HG03175 (cell line): ENCODE data around the gene SORCS1.

Experiments used
- ATAC-seq: cut with Tn5 transposase; IDR thresholded peaks from one replicate; pipeline ENCODE4 v1.9.1; 2021; ENCODE audit warnings: mild to moderate bottlenecking, moderate library complexity; ENCODE audit not compliant: unreplicated experiment

The SORCS1 gene

GRCh38 chr10:106999118-106999707, 165.3 kb downstream of the SORCS1 start:
- no peak for ATAC-seq

- ATAC-seq: no peak
Measured at GRCh38 chr10:106997721-106998120, 166.8 kb downstream of the SORCS1 start.

DNA sequence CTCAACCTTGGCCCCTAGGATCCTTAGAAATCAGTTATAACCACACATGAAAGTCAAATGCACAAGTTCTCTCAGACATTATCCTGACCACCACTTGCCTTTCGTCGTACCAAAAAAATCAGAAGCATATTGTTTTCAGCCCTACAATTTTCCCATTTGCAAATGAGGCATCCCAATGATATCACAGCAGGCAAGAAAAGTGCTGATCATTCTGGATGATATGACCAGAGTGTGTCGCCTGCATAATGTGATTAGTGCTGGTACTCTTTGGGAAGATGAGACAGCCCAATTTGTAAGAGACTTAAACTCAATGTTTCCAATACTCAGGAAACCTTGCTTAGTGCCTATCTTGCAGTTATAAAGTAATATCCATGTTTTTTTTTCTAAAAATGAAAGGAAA, 168.0 kb downstream of the SORCS1 start:
- ATAC-seq: no peak

- ATAC-seq: no peak
Measured at GRCh38 chr10:106992055-106992454, 172.5 kb downstream of the SORCS1 start.

- ATAC-seq: no peak
Measured at GRCh38 chr10:106991091-106991490, 173.4 kb downstream of the SORCS1 start.

DNA sequence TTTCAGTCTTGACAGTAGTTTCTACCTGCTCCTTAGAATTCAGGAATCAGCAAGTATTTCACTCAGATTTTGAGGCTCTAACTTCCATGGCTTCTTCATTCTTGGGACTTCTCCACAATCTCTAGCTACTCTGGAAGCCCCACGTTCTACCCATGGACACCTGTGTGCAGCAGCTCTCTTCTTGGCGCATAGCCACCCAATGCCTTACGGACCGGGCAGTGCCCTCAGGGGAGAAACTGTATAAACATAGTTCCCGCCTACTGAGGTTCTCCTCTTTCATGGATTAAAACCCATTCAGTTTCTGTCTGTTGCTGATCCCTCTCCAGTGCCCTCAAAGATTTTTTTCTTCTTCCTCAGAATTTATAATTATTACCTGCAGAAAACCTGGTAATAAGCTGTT, 177.1 kb downstream of the SORCS1 start:
- ATAC-seq: no peak

GRCh38 chr10:106982268-106982667, 182.2 kb downstream of the SORCS1 start:
- no peak for ATAC-seq

GRCh38 chr10:106981452-106982075, 182.9 kb downstream of the SORCS1 start:
- no peak for ATAC-seq

GRCh38 chr10:106980495-106981451, 183.7 kb downstream of the SORCS1 start:
- ATAC-seq: peak; percentile 75

DNA sequence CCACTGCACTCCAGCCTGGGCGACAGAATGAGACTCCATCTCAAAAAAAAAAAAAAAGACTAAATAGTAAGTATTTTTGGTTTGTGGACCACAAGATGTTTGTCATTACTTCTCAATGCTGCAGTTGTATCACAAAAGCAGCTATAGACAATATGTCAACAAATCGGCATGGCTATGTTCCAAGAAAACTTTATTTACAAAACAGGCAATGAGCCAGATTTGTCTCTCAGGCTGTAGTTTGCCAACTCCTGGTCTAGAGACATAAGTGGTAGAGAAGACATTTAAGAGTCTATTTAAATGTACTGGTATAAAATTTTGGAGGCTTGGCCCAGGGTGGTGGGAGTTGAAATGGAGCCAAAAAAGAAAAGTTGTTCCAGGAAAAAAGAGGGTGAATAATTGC, 185.8 kb downstream of the SORCS1 start:
- ATAC-seq: no peak

- ATAC-seq: no peak
Measured at GRCh38 chr10:106973716-106974115, 190.8 kb downstream of the SORCS1 start.

GRCh38 chr10:106973288-106973687, 191.2 kb downstream of the SORCS1 start:
- ATAC-seq: no peak

GRCh38 chr10:106972381-106972780, 192.1 kb downstream of the SORCS1 start:
- no peak for ATAC-seq

DNA sequence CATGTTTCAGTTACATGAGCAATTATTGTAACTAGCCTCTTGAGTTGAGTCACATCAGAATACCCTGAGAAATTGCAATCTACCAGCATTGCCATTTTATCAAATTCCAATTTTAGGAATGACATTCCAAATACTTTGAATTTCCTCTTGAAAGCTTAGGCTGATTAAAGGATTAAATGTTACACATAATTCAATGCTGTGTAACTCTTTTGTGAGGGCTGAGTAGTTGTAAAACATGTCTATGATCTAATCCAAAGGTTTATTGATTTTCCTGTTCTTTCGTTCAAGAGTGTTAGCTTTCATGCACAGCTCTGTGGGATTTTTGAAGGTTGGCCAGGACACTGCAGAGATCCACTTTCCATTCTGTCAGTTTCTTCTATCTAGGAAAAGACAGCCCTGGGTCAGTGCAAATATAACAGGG, 193.1 kb downstream of the SORCS1 start:
- ATAC-seq: no peak

GRCh38 chr10:106967452-106967851, 197.1 kb downstream of the SORCS1 start:
- ATAC-seq: no peak

- peak; percentile 5 for ATAC-seq
Measured at GRCh38 chr10:106960812-106961211, 203.7 kb downstream of the SORCS1 start.

DNA sequence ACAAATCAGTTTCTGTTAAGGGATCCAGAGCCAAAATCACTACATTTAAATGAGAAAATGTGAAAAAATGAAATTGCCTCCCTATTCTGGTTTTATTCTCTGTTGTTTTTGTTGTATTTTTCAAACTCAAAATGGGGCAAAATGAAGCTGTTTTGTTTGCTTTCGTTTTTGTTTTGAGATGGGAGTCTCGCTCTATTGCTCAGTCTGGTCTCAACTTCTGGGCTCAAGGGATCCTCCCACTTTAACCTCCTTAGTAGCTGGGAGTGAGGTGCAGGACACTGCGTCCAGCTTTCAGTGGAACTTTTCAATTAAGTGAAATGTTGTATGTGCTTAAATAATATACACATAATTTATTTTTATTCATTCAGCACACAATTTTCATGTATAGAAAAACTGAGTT, 205.0 kb downstream of the SORCS1 start:
- ATAC-seq: peak; percentile 53

- no peak for ATAC-seq
Measured at GRCh38 chr10:106958589-106959361, 205.7 kb downstream of the SORCS1 start.

- ATAC-seq: peak; percentile 62
Measured at GRCh38 chr10:106957823-106958588, 206.5 kb downstream of the SORCS1 start.

DNA sequence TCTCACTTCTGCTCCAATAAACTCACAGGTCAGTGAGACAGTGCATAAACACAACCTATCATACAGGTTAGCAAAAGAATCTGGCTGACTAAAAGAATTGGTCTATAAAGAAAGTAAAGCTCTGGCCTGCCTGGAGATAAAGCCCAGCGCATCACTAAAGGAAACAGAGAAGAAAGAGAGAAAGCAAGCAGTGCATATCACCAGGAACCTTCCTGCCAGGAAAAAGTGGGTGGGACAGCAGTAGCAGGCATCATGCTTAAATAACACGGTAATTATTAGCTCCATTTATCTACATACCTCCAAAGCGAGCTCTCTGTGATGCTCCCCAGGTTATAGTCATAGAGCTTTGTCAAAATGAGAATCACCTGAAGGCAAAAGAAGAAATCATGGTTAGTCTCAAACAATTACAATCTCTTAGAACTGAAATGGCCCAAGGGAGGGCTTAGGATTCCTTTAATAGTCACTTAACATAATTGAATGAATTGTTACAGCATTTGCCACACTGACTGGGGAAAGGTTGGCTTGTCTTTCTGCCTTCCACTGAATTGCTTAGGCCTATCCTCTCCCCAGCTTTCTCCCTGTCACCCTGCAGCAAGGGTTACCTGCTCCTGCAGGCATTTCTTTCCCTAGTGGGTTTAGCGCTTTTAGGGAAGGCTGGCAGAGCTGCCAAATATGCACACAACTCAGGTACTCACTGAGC, 208.1 kb downstream of the SORCS1 start:
- ATAC-seq: no peak
